SK-N-MC (cell line): Measurements from ENCODE around the gene PRRC2B.
"Not testable (repeated sequence)": the region's sequence is repeated elsewhere in the genome, so short reads cannot be mapped to it uniquely, and the experiment has no call there.

Source experiments
- DNase-seq: peaks from one replicate; pipeline ENCODE4 v3.0.0-alpha.2; 2011; ENCODE audit warnings: low read depth, low spot score
- H3K27ac ChIP-seq: fragments of 200-600 bp; sonication (generic); 2 replicates; pipeline ENCODE4 v1.5.1; 2016; ENCODE audit warnings: mixed run types
- H3K36me3 ChIP-seq: fragments of 200-600 bp; sonication (generic); 2 replicates; pipeline ENCODE4 v1.6.1; 2017; ENCODE audit warnings: antibody characterized with exemption, low read length, mixed read lengths; ENCODE audit not compliant: insufficient read depth
- H3K4me3 ChIP-seq: fragments of 200-600 bp; sonication (generic); 2 replicates; pipeline ENCODE4 v1.5.1; 2016
- H3K9ac ChIP-seq: fragments of 200-600 bp; sonication (generic); 2 replicates; pipeline ENCODE4 v1.8.0; 2017; ENCODE audit warnings: mixed run types, mixed read lengths; ENCODE audit not compliant: insufficient read length
- H3K9me3 ChIP-seq: fragments of 200-600 bp; sonication (generic); 2 replicates; pipeline ENCODE4 v1.6.1; 2017; ENCODE audit warnings: low read depth, mild to moderate bottlenecking, antibody characterized with exemption, low read length, moderate library complexity, mixed read lengths
- EZH2 ChIP-seq: fragments of 200-600 bp; sonication (generic); IDR thresholded peaks from one replicate; pipeline ENCODE4 v1.6.1; 2017; ENCODE audit warnings: antibody characterized with exemption
- FOXP2 ChIP-seq: optimal IDR thresholded peaks from 2 replicates; pipeline ENCODE3; 2011; ENCODE audit warnings: mild to moderate bottlenecking, moderate library complexity; ENCODE audit not compliant: insufficient read depth; ENCODE audit errors: extremely low read length, control extremely low read depth
- POLR2AphosphoS5 ChIP-seq: IDR thresholded peaks from 2 replicates; pipeline ENCODE4 v1.6.1; 2012; ENCODE audit warnings: mild to moderate bottlenecking, low read depth, low read length, borderline replicate concordance

PRRC2B gene

DNA sequence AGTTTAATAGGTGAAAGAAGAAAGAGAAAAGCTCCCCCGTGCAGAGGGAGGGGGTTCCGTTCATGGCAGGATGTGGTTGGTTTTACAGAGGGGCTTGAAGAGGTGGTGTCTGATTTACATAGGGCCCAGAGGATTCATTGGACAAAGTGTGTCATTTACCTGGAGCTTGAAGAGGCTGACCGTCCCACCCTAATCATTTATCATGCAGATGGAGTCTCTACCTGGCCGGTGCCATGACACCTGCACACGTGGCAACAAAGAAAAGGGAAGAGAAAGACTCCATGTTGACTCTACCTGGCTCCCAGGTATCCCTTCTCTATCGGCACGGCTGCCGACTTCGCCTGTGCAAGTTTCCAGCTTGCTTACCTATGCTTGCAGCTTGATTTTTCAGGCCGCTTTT is 35.3 kb upstream of the PRRC2B start:
- no peak for DNase-seq
- no peak for TF ChIP-seq FOXP2
- no peak for TF ChIP-seq POLR2AphosphoS5
- no peak for TF ChIP-seq EZH2
- H3K9ac ChIP-seq, result no peak overlapping the region

GRCh38 chr9:131361202-131361833 is 32.6 kb upstream of the PRRC2B start:
- no peaks in the 10 kb centered on the region for H3K36me3 ChIP-seq
- no peak for TF ChIP-seq EZH2
- TF ChIP-seq FOXP2, result no peak
- TF ChIP-seq POLR2AphosphoS5, result no peak
- no peaks in the 10 kb centered on the region for H3K9me3 ChIP-seq
- H3K27ac ChIP-seq, result no peak overlapping the region
- H3K4me3 ChIP-seq, result no peak overlapping the region
- DNase-seq, result no peak
- no peak overlapping the region for H3K9ac ChIP-seq

More for the DNA sequence above, 35.3 kb upstream of the PRRC2B start:
- Histone ChIP-seq H3K36me3 (no peaks in the 10 kb centered on the region), H3K27ac (no peak overlapping the region), H3K4me3 (no peak overlapping the region), H3K9me3 (no peaks in the 10 kb centered on the region)

DNA sequence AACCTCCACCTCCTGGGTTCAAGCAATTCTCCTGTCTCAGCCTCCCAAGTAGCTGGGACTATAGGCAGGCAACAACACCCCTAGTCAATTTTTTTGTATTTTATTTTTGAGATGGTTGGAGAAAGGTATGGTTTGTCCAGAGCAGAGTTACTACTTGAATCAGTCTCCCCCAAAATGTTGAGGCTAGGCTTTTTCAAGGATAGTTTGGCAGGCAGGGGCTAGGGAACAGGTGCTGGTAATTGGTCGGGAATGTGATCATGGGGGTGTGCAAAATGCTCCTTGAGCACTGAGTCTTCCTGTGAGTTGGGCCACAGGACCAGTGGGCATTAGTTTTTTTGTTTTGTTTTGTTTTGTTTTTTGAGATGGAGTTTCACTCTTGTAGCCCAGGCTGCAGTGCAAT is 28.3 kb upstream of the PRRC2B start:
- no peak overlapping the region for H3K4me3 ChIP-seq
- H3K36me3 ChIP-seq, result no peaks in the 10 kb centered on the region
- TF ChIP-seq POLR2AphosphoS5 (no peak), FOXP2 (no peak), EZH2 (no peak)
- H3K9me3 ChIP-seq, result no peaks in the 10 kb centered on the region
- no peak overlapping the region for H3K27ac ChIP-seq
- DNase-seq, result no peak
- H3K9ac ChIP-seq, result no peak overlapping the region

DNA sequence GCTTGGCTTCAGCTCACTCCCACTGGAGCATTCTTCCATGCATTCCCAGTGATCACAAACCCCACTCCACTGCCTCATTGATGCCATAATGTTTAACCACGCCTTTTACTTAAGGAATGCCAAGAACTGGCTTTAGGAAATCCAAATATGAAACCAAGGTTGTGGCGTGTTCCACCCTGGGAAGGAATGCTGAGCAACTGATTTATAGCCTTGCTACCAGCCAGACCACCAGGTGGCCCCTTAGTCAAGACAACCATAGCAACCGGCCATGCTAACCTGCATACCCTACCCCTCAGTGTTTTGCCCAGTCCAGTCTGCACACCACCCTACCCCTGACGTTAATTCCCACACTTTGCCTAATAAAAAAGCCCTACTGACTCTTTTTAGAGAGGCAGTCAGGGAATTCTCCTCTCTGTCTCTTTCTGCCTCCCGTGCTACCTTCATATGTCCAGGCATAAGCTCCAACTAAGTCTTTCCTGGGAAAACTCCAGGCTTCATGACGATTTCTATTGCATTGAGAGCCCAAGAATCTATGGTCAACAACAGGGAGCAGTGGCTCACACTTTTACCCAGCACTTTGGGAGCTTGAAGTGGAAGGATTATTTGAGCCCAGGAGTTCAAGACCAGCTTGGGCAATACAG is 27.0 kb upstream of the PRRC2B start:
- Histone ChIP-seq H3K27ac (no peak overlapping the region), H3K4me3 (no peak overlapping the region), H3K36me3 (no peaks in the 10 kb centered on the region), H3K9me3 (no peaks in the 10 kb centered on the region), H3K9ac (no peak overlapping the region)
- no peak for DNase-seq
- TF ChIP-seq POLR2AphosphoS5 (no peak), FOXP2 (no peak), EZH2 (no peak)

DNA sequence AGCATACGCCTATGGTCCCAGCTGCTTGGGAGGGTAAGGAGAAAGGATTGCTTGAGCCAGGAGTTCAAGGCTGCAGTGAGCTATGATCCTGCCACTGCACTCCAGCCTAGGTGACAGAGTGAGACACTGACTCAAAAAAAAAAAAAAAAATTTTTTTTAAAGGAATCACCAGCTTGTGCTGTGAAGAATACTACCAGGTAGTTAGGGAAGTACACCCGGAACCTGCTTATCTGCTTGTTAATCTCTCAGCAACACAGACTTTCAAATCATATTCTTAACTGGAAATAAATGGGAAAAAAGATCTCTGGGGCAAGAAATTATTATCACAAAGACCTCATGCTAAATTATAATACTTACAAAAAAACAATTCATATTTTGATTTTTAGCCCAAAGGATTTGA is 26.4 kb upstream of the PRRC2B start:
- TF ChIP-seq FOXP2 (no peak), EZH2 (no peak), POLR2AphosphoS5 (no peak)
- H3K27ac ChIP-seq, result no peak overlapping the region
- no peaks in the 10 kb centered on the region for H3K9me3 ChIP-seq
- H3K4me3 ChIP-seq, result no peak overlapping the region
- DNase-seq, result no peak
- H3K9ac ChIP-seq, result no peak overlapping the region
- H3K36me3 ChIP-seq, result no peaks in the 10 kb centered on the region

DNA sequence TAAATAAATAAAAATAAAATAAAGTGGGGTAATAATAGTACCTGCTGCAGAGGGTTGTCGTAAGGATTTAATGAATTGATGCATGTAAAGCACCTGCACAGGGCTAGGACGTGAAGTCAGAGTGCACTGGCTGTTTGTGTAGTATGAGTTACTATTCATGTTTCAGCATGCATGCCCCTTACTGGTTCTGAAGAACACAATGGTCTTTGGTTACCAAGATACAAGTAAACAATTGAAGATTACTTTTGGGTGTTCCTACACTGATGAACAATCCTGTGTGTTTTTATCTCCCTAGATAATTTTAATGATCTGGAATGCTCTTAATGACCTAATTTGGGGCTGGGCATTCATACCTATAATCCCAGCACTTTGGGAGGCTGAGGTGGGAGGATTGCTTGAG is 23.2 kb upstream of the PRRC2B start:
- DNase-seq, result no peak
- H3K27ac ChIP-seq, result no peak overlapping the region
- H3K36me3 ChIP-seq, result no peaks in the 10 kb centered on the region
- no peak overlapping the region for H3K4me3 ChIP-seq
- no peak overlapping the region for H3K9ac ChIP-seq
- H3K9me3 ChIP-seq, result no peaks in the 10 kb centered on the region
- TF ChIP-seq POLR2AphosphoS5, result no peak

DNA sequence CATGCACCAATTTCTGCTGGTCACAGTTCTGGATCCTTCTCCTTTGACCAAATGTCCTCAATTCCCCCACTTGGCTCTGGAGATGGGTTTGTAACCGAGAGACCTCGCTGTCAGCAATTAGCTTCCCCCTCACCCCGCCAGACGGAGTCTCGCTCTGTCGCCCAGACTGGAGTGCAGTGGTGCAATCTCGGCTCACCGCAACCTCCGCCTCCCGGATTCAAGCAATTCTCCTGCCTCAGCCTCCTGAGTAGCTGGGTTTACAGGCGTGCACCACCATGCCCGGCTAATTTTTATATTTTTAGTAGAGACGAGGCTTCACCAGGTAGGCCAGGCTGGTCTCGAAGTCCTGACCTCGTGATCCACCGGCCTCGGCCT is 21.3 kb upstream of the PRRC2B start:
- DNase-seq, H3K9me3 ChIP-seq, H3K36me3 ChIP-seq, H3K27ac ChIP-seq: not testable (repeated sequence)
- peak overlapping the region; percentile 86 for H3K9ac ChIP-seq
- peak overlapping the region; percentile 86 for H3K4me3 ChIP-seq

DNA sequence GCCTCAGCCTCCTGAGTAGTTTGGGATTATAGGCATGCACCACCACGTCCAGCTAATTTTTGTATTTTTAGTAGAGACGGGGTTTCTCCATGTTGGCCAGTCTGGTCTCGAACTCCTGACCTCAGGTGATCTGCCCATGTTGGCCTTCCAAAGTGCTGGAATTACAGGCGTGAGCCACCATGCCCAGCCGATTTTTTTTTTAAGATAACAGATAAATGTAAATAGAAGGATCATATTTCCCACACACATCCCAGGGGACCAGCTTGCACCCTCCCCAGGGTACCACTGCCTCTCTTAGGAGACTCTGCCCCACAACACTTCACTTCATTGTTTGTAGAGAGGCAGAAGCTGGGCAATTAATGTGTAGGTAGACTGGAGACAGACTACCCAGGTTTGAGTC is 19.2 kb upstream of the PRRC2B start:
- not testable (repeated sequence) for H3K27ac ChIP-seq, H3K4me3 ChIP-seq

DNA sequence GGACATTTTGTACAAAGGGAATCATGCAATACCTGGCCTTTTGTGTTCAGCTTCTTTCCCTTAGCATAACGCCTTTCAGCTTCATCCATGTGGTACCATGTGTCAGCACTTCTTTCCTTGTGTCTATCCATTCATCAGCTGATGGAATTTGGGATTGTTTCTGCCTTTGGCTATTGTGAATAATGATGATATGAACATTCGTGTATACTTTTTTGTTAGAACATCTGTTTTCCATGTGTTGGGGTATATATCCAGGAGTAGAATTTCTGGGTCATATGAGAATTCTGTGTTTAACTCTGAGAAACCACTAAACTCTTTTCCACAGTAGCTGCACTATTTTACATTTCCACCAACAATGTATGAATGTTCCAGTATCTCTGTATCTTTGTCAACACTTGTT is 14.8 kb upstream of the PRRC2B start:
- H3K36me3 ChIP-seq, result no peaks in the 10 kb centered on the region
- no peaks in the 10 kb centered on the region for H3K9me3 ChIP-seq
- no peak overlapping the region for H3K9ac ChIP-seq
- no peak for DNase-seq
- H3K27ac ChIP-seq, result no peak overlapping the region
- TF ChIP-seq FOXP2 (no peak), POLR2AphosphoS5 (no peak), EZH2 (no peak)
- H3K4me3 ChIP-seq, result no peak overlapping the region

More for the DNA sequence above, 19.2 kb upstream of the PRRC2B start:
- DNase-seq, H3K36me3 ChIP-seq, H3K9me3 ChIP-seq, H3K9ac ChIP-seq: not testable (repeated sequence)
